ENCODE data around the gene GBP4.

GRCh38 chr1:89165811-89166210, 32.9 kb downstream of the GBP4 start:
- TF ChIP-seq CTCF (IDR thresholded peaks at IDR 0.05) (no peak), POLR2A (IDR thresholded peaks at IDR 0.05) (no peak)
